Karpas-422 (cell line): ENCODE measurements around the gene DHX58. TPM values are rescaled to one million over a fixed set of nuclear protein-coding genes. Genes with fewer than 3 reads are reported as not detected.
A peak's percentile ranks its signal among the peaks of the same experiment; 100 is the strongest.

ENCODE experiments used
- DNase-seq: peaks from one replicate; pipeline ENCODE4 v3.0.0-alpha.2; 2015
- H2AFZ ChIP-seq: fragments of 200-600 bp; sonication (generic); 2 replicates; pipeline ENCODE4 v1.6.1; 2014; ENCODE audit warnings: antibody characterized with exemption, low read length, mixed read lengths
- H3K27ac ChIP-seq: fragments of 200-600 bp; sonication (generic); 2 replicates; pipeline ENCODE4 v1.5.1; 2014; ENCODE audit warnings: mild to moderate bottlenecking, low read length, moderate library complexity
- H3K27me3 ChIP-seq: fragments of 200-600 bp; sonication (generic); 2 replicates; pipeline ENCODE4 v1.6.1; 2014; ENCODE audit warnings: low read length, mixed read lengths
- H3K36me3 ChIP-seq: fragments of 200-600 bp; sonication (generic); 2 replicates; pipeline ENCODE4 v1.6.1; 2014; ENCODE audit warnings: low read length, mixed read lengths; ENCODE audit not compliant: insufficient read depth
- H3K4me1 ChIP-seq: fragments of 200-600 bp; sonication (generic); 2 replicates; pipeline ENCODE4 v1.6.1; 2014; ENCODE audit warnings: mild to moderate bottlenecking, low read length, mixed read lengths
- H3K4me2 ChIP-seq: fragments of 200-600 bp; sonication (generic); 2 replicates; pipeline ENCODE4 v1.6.1; 2014; ENCODE audit warnings: low read length, low read depth, mild to moderate bottlenecking; ENCODE audit not compliant: poor library complexity, severe bottlenecking
- H3K4me3 ChIP-seq: fragments of 200-600 bp; sonication (generic); 2 replicates; pipeline ENCODE4 v1.5.1; 2014; ENCODE audit warnings: mild to moderate bottlenecking, antibody characterized with exemption, low read length, mixed read lengths
- H3K79me2 ChIP-seq: fragments of 200-600 bp; sonication (generic); 2 replicates; pipeline ENCODE4 v1.6.1; 2014; ENCODE audit warnings: mild to moderate bottlenecking, low read length, mixed read lengths
- H3K9ac ChIP-seq: fragments of 200-600 bp; sonication (generic); 2 replicates; pipeline ENCODE4 v1.6.0; 2014; ENCODE audit warnings: low read length
- H3K9me2 ChIP-seq: fragments of 200-600 bp; sonication (generic), shearing (Covaris generic); replicated peaks from 2 replicates; pipeline ENCODE4 v1.6.0; 2014; ENCODE audit warnings: mild to moderate bottlenecking, low read length, moderate library complexity; ENCODE audit not compliant: insufficient read depth
- H3K9me3 ChIP-seq: fragments of 300-700, 200-600 bp; sonication (generic); 2 replicates; pipeline ENCODE4 v1.6.1; 2014; ENCODE audit warnings: low read length, mixed read lengths
- H4K20me1 ChIP-seq: fragments of 200-600 bp; sonication (generic); 2 replicates; pipeline ENCODE4 v1.6.1; 2014; ENCODE audit warnings: mild to moderate bottlenecking, antibody characterized with exemption, low read length, low read depth; ENCODE audit not compliant: insufficient read depth
- total RNA-seq: library from RNA; depleted of rRNA; stranded (reverse); fragments of >200 nt; shearing (Covaris generic); gene quantifications from 2 replicates; pipeline ENCODE4 v1.2.3, GENCODE V29; 2014; ENCODE audit warnings: low replicate concordance

The DHX58 gene
- total RNA-seq, 1 experiment from 2014 or later = 12.6 TPM

- H3K9ac ChIP-seq = no peak overlapping the region
- no peak overlapping the region for H3K4me3 ChIP-seq
- no peaks in the 10 kb centered on the region; the same call in 1 of the 2 replicates for H3K4me1 ChIP-seq
- no peak overlapping the region for H3K4me2 ChIP-seq
- H2AFZ ChIP-seq = no peak overlapping the region
- H3K27me3 ChIP-seq = no peaks in the 10 kb centered on the region
- H4K20me1 ChIP-seq = no peaks in the 10 kb centered on the region
- H3K36me3 ChIP-seq = no peaks in the 10 kb centered on the region
- peak; percentile 87 for DNase-seq
- H3K9me3 ChIP-seq = no peaks in the 10 kb centered on the region
- H3K9me2 ChIP-seq = no peaks in the 10 kb centered on the region
- H3K27ac ChIP-seq = no peak overlapping the region
- H3K79me2 ChIP-seq = no peaks in the 10 kb centered on the region
Observed at GRCh38 chr17:42101513-42102292, 10.8 kb downstream of the DHX58 start.

GRCh38 chr17:42098730-42099399 lies 13.6 kb downstream of the DHX58 start:
- Histone ChIP-seq H3K27ac (no peak overlapping the region), H3K4me3 (no peak overlapping the region), H3K9me3 (no peaks in the 10 kb centered on the region), H3K9ac (no peak overlapping the region), H3K9me2 (no peaks in the 10 kb centered on the region), H3K36me3 (no peaks in the 10 kb centered on the region), H2AFZ (no peak overlapping the region), H3K4me2 (no peak overlapping the region), H3K27me3 (no peaks in the 10 kb centered on the region), H3K79me2 (no peaks in the 10 kb centered on the region), H3K4me1 (no peaks in the 10 kb centered on the region; the same call in 1 of the 2 replicates), H4K20me1 (no peaks in the 10 kb centered on the region)
- no peak for DNase-seq

- no peaks in the 10 kb centered on the region for H3K27me3 ChIP-seq
- H2AFZ ChIP-seq = no peak within 1 kb of the TSS
- H3K4me1 ChIP-seq = no peaks in the 10 kb centered on the region; the same call in 1 of the 2 replicates
- no peak within 1 kb of the TSS for H3K4me3 ChIP-seq
- no peaks in the 10 kb centered on the region for H3K9me3 ChIP-seq
- H4K20me1 ChIP-seq = no peaks in the 10 kb centered on the region
- H3K9me2 ChIP-seq = no peaks in the 10 kb centered on the region
- DNase-seq = no peak
- H3K4me2 ChIP-seq = no peak within 1 kb of the TSS
- no peak within 1 kb of the TSS for H3K27ac ChIP-seq
- H3K9ac ChIP-seq = no peak within 1 kb of the TSS
- H3K36me3 ChIP-seq = no peaks in the 10 kb centered on the region
- H3K79me2 ChIP-seq = no peaks in the 10 kb centered on the region
Observed at GRCh38 chr17:42097691-42098631, 14.6 kb downstream of the DHX58 start, which contains the start of gene ZNF385C. ZNF385C (minus strand) TSS chr17:42098473; CDS start chr17:42063056, 35,417 bp downstream.

GRCh38 chr17:42096360-42097111 lies 16.0 kb downstream of the DHX58 start:
- Histone ChIP-seq H3K9me2 (no peaks in the 10 kb centered on the region), H4K20me1 (no peaks in the 10 kb centered on the region), H3K4me3 (no peak overlapping the region), H3K9ac (no peak overlapping the region), H3K4me1 (no peaks in the 10 kb centered on the region; the same call in 1 of the 2 replicates), H2AFZ (no peak overlapping the region), H3K27ac (no peak overlapping the region), H3K9me3 (no peaks in the 10 kb centered on the region), H3K4me2 (no peak overlapping the region), H3K27me3 (no peaks in the 10 kb centered on the region), H3K79me2 (no peaks in the 10 kb centered on the region), H3K36me3 (no peaks in the 10 kb centered on the region)
- DNase-seq = no peak

- Histone ChIP-seq H3K27me3 (no peaks in the 10 kb centered on the region), H3K79me2 (no peaks in the 10 kb centered on the region), H4K20me1 (no peaks in the 10 kb centered on the region), H3K9me2 (no peaks in the 10 kb centered on the region), H3K4me2 (no peak overlapping the region), H3K36me3 (no peaks in the 10 kb centered on the region), H3K9me3 (no peaks in the 10 kb centered on the region), H3K9ac (no peak overlapping the region), H3K4me1 (no peaks in the 10 kb centered on the region; the same call in 1 of the 2 replicates), H3K27ac (no peak overlapping the region), H3K4me3 (no peak overlapping the region), H2AFZ (no peak overlapping the region)
- no peak for DNase-seq
Observed at GRCh38 chr17:42094375-42095069, 18.0 kb downstream of the DHX58 start.

- no peaks in the 10 kb centered on the region for H3K9me2 ChIP-seq
- H3K79me2 ChIP-seq = no peaks in the 10 kb centered on the region
- no peak overlapping the region for H3K27ac ChIP-seq
- no peak overlapping the region for H2AFZ ChIP-seq
- no peaks in the 10 kb centered on the region for H4K20me1 ChIP-seq
- H3K4me1 ChIP-seq = no peaks in the 10 kb centered on the region
- no peak overlapping the region for H3K4me2 ChIP-seq
- H3K9me3 ChIP-seq = no peaks in the 10 kb centered on the region
- no peak overlapping the region for H3K4me3 ChIP-seq
- no peak overlapping the region for H3K9ac ChIP-seq
- no peak for DNase-seq
- no peaks in the 10 kb centered on the region for H3K36me3 ChIP-seq
- H3K27me3 ChIP-seq = no peaks in the 10 kb centered on the region
Observed at GRCh38 chr17:42092939-42093338, 19.6 kb downstream of the DHX58 start.

GRCh38 chr17:42090964-42091790 lies 21.3 kb downstream of the DHX58 start:
- H3K9ac ChIP-seq = no peak overlapping the region

More at GRCh38 chr17:42090964-42091790, 21.3 kb downstream of the DHX58 start:
- Histone ChIP-seq H3K4me3 (no peak overlapping the region), H3K9me2 (no peaks in the 10 kb centered on the region), H4K20me1 (no peaks in the 10 kb centered on the region), H3K27ac (no peak overlapping the region), H3K79me2 (no peaks in the 10 kb centered on the region), H3K27me3 (no peaks in the 10 kb centered on the region), H3K4me1 (no peaks in the 10 kb centered on the region), H3K9me3 (no peaks in the 10 kb centered on the region), H3K36me3 (no peaks in the 10 kb centered on the region), H2AFZ (no peak overlapping the region), H3K4me2 (no peak overlapping the region)
- DNase-seq = no peak
